Right lobe of liver (tissue), 6 donors: ENCODE data around the gene ORC5. TPM values are rescaled to one million over a fixed set of nuclear protein-coding genes. Genes with fewer than 3 reads are reported as not detected.

Source experiments
- ATAC-seq, 4 donors: fragments of 200-7000 bp; cut with Tn5 transposase; one replicate each; pipeline ENCODE4 v1.9.1; 2020; ENCODE audit warnings: mild to moderate bottlenecking in 4 of 4, moderate library complexity in 4 of 4
- DNase-seq, 3 donors: peaks; one replicate each; pipeline ENCODE4 v3.0.0-alpha.2; 2020
- H3K27ac ChIP-seq, 3 donors: fragments of 200-600 bp; one replicate each; pipeline ENCODE4 v1.8.0; 2022
- H3K27me3 ChIP-seq, 2 donors: fragments of 200-600 bp; one replicate each; pipeline ENCODE4 v1.8.0; 2022
- H3K36me3 ChIP-seq, 4 donors: fragments of 200-600 bp; sonication (generic) in 1 of 4; one replicate each; pipeline versions ENCODE4 v1.5.1 to v1.8.0; 2017 to 2022; ENCODE audit warnings: control low read depth in 1 of 4
- H3K4me1 ChIP-seq, 4 donors: fragments of 200-600 bp; sonication (generic) in 1 of 4; one replicate each; pipeline versions ENCODE4 v1.5.1 to v1.8.0; 2017 to 2022; ENCODE audit warnings: control low read depth in 1 of 4
- H3K4me3 ChIP-seq, 3 donors: fragments of 200-600 bp; one replicate each; pipeline ENCODE4 v1.8.0; 2022
- H3K9me3 ChIP-seq, 4 donors: fragments of 200-600 bp; sonication (generic) in 1 of 4; one replicate each; pipeline versions ENCODE4 v1.5.1 to v1.8.0; 2017 to 2022; ENCODE audit warnings: control low read depth in 1 of 4
- POLR2A ChIP-seq: fragments of 450-650 bp; IDR thresholded peaks from one replicate; pipeline ENCODE4 v1.6.1; 2017; ENCODE audit warnings: antibody characterized with exemption, mild to moderate bottlenecking
- WGBS: methylation state at CpG from one replicate; pipeline ENCODE4 v1.1.6; 2018; ENCODE audit warnings: low coverage, low lambda C conversion rate; ENCODE audit not compliant: insufficient coverage; ENCODE audit errors: missing lambda C conversion rate; 5-methylcytosine and 5-hydroxymethylcytosine counted together
- intact Hi-C, 2 donors: fragments of 100-400 bp; cut with DNase I; formaldehyde crosslinking; loops; one replicate each; pipeline versions ENCODE4 v1.11.2 to v1.14.1; 2022
- total RNA-seq, 6 experiments: library from RNA; depleted of rRNA in 2 of 6; stranded (reverse); fragments of >200 nt in 2 of 6; fragmentation: NEBNext Ultra II Directional in 3 of 6; extraction: Animal tissue kit (Norgen Biotek cat#: 25700) in 3 of 6; gene quantifications; one replicate each; pipeline versions ENCODE4 v1.1.0 to v1.2.4, GENCODE V29; 2016 to 2023
- TF ChIP-seq, protein P1 (sequence below), 4 donors: fragments of 200-600 bp in 3 of 4; fragments of 450-650 bp in 1 of 4; IDR thresholded peaks; one replicate each; pipeline versions ENCODE4 v1.5.1 to v1.8.0; 2016 to 2022; ENCODE audit warnings: antibody characterized with exemption in 4 of 4, mild to moderate bottlenecking in 2 of 4
- donor health status: DM: no; HTN: yes; CAD: no.
- donor health status: DM: no; HTN: no; CAD: no.
- donor health status: DM: no; HTN: no; CAD: no.
- donor health status: DM: no; HTN: yes; CAD: no.
- donor health status: DM: no; HTN: yes; CAD: no.

ORC5 gene
- total RNA-seq, 6 experiments from 2014 or later = 6.7 to 16.6 (median 12.4) TPM

DNA sequence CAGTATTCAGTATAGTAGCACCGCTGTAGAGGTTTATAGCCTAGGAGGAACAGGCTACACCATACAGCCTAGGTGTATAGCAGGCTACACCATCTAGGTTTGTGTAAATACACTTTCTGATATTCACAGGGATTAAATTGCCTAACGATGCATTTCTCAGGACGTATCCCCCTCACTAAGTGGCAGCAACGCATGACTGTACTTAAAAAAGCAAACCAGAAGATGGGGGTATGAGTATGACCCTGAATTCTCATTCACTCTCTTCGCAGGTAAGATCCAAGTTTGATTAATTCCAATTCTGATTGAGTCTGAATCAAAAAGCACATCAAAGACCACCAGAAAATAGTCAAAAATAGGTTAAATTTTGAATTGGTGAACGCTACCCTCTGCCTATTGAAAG, 972 bp downstream of the ORC5 start:
- intact Hi-C loops = no loop called here
- peaks cover 0 to 16% (median 6%) of the 10 kb centered on the region in 4 donors for H3K36me3 ChIP-seq
- H3K9me3 ChIP-seq = no peaks in the 10 kb centered on the region
- ATAC-seq (no peak), DNase-seq (no peak)
- H3K4me3 ChIP-seq = peak overlapping the region; percentile 75 to 84 (median 77)
- H3K27ac ChIP-seq = no peak overlapping the region
- H3K4me1 ChIP-seq = peaks cover 0 to 21% (median 6%) of the 10 kb centered on the region in 4 donors
- WGBS = 26% methylated on average over 6 of the region's 6 CpGs
- H3K27me3 ChIP-seq = no peaks in the 10 kb centered on the region
- no peak for TF ChIP-seq POLR2A
- TF ChIP-seq, protein P1, sequence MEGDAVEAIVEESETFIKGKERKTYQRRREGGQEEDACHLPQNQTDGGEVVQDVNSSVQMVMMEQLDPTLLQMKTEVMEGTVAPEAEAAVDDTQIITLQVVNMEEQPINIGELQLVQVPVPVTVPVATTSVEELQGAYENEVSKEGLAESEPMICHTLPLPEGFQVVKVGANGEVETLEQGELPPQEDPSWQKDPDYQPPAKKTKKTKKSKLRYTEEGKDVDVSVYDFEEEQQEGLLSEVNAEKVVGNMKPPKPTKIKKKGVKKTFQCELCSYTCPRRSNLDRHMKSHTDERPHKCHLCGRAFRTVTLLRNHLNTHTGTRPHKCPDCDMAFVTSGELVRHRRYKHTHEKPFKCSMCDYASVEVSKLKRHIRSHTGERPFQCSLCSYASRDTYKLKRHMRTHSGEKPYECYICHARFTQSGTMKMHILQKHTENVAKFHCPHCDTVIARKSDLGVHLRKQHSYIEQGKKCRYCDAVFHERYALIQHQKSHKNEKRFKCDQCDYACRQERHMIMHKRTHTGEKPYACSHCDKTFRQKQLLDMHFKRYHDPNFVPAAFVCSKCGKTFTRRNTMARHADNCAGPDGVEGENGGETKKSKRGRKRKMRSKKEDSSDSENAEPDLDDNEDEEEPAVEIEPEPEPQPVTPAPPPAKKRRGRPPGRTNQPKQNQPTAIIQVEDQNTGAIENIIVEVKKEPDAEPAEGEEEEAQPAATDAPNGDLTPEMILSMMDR (IDR thresholded peaks at IDR 0.05) = no peak

DNA sequence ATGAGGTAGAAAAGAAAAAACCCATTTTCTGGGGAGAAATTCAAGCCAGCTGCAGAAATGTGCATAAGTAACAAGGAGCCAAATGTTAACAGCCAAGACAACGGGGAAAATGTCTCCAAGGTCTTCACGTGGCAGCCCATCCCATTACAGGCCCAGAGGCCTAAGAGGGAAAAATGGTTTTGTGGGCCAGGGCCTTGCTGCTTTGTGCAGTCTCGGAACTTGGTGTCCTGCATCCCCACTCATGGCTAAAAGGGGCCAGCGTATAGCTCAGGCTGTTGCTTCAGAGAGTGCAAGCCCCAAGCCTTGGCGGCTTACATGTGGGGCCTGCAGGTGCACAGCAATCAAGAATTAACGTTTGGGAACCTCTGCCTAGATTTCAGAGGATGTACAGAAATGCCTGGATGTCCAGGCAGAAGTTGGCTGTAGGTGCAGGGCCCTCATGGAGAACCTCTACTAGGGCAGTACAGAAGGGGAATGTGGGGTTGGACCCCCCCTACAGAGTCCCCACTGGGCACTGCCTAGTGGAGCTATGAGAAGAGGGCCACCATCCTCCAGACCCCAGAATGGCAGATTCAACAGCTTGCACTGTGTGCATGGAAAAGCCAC, 9.0 kb downstream of the ORC5 start:
- H3K4me1 ChIP-seq = no peaks in the 10 kb centered on the region
- H3K9me3 ChIP-seq = no peaks in the 10 kb centered on the region
- no peaks in the 10 kb centered on the region for H3K27me3 ChIP-seq
- H3K4me3 ChIP-seq = no peak overlapping the region
- 83% methylated on average over 1 of the region's 6 CpGs for WGBS
- no peak for TF ChIP-seq POLR2A
- TF ChIP-seq, protein P1 (IDR thresholded peaks at IDR 0.05) = no peak
- H3K36me3 ChIP-seq = peaks cover 0 to 44% (median 16%) of the 10 kb centered on the region in 4 donors
- H3K27ac ChIP-seq = no peak overlapping the region
- intact Hi-C loops = no loop called here
- DNase-seq (no peak), ATAC-seq (no peak)

DNA sequence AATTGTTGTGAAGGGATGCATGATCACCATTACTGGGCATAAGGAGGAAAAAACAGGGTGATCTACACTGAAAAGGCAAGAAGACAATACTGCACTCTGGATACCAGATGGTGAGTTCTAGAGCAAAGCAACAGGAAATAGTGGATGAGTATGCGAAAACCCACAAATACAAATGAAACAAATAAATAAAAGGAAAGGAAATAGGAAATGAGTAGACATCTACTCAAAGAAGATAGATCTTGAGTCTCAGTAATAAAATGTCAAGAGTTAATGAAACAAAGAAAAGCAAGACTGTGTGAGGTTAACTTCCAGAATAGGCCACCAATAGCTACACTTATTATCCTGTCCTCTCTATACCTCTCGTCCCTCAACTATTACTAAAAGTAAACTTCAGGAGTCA, 11.7 kb downstream of the ORC5 start:
- Histone ChIP-seq H3K27me3 (no peaks in the 10 kb centered on the region), H3K27ac (no peak overlapping the region), H3K4me1 (no peaks in the 10 kb centered on the region), H3K4me3 (no peak overlapping the region), H3K36me3 (peaks cover 0 to 33% (median 10%) of the 10 kb centered on the region in 4 donors), H3K9me3 (no peaks in the 10 kb centered on the region)
- DNase-seq (no peak), ATAC-seq (no peak)
- intact Hi-C loops = no loop called here
- WGBS = 85% methylated on average over 2 of the region's 2 CpGs
- TF ChIP-seq POLR2A = no peak
- TF ChIP-seq, protein P1 (IDR thresholded peaks at IDR 0.05) = no peak

DNA sequence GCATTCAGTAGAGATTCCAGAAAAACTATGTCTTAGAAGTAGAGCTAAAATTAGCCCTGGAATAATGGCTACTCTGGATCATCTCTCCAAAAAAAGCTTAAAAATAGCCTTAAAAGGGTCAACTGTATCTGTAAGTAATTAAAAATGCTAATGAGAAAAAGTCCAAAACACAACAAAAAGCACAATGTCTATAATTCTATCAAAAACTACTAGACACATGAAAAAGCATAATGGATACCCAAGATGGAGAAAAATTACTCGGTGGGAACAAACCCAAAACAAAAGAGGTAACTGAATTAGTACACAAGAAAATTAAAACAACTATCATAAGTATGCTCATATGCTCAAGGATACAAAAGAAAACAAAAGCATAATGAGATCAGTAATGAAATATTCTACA, 15.4 kb downstream of the ORC5 start:
- no peak overlapping the region for H3K4me3 ChIP-seq
- ATAC-seq (no peak), DNase-seq (no peak)
- 83% methylated on average over 1 of the region's 1 CpG for WGBS
- H3K4me1 ChIP-seq = no peaks in the 10 kb centered on the region
- no peak for TF ChIP-seq POLR2A
- TF ChIP-seq, protein P1 (IDR thresholded peaks at IDR 0.05) = no peak
- intact Hi-C loops = no loop called here
- peaks cover 0 to 15% (median 7%) of the 10 kb centered on the region in 4 donors for H3K36me3 ChIP-seq
- no peak overlapping the region for H3K27ac ChIP-seq
- H3K27me3 ChIP-seq = no peaks in the 10 kb centered on the region
- no peaks in the 10 kb centered on the region for H3K9me3 ChIP-seq
